IPS-NIHi7 (cell line): ENCODE data around the gene ACACA.
A peak's percentile ranks its signal among the peaks of the same experiment; 100 is the strongest.
"Not testable (repeated sequence)": the region's sequence is repeated elsewhere in the genome, so short reads cannot be mapped to it uniquely, and the experiment has no call there.

ENCODE experiments used
- DNase-seq: peaks from one replicate; pipeline ENCODE4 v3.0.0; 2012; ENCODE audit warnings: mixed read lengths; ENCODE audit errors: extremely low spot score

Gene ACACA

DNA sequence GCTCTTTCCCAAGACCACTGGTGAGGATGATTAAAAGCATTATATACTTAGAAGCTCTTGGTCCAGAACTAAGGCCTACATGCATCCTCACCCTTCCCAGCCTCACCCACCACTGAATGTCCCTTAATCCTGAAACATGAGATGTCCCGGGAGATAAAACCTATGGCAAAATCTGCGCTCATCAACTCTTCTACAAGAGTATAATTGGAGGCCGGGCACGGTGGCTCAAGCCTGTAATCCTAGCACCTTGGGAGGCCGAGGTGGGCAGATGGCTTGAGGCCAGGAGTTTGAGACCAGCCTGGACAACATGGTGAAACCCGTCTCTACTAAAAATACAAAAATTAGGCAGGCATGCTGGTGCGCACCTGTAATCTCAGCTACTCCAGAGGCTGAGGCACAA is 13.3 kb downstream of the ACACA start:
- no peak for DNase-seq

- no peak for DNase-seq
These were observed 14.5 kb downstream of the ACACA start for GRCh38 chr17:37392024-37392590.

DNA sequence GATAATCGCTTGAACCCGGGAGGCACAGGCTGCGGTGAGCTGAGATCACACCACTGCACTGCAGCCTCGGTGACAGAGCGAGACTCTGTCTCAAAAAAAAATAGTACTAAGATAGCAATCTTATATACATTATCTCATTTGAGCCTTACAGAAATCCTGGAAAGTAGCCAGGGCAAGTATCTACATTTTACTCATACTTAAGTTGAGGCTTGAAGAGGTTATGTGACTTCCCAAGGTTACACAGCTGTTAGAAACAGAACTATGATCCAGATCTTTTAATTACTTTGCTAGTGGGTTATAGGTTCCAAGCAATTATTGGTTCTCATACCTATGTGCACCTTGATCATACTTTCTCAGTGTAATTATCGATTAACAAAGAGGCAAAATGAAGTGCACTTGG is 15.5 kb downstream of the ACACA start:
- no peak for DNase-seq

GRCh38 chr17:37389160-37389559 is 17.5 kb downstream of the ACACA start:
- DNase-seq = no peak

DNA sequence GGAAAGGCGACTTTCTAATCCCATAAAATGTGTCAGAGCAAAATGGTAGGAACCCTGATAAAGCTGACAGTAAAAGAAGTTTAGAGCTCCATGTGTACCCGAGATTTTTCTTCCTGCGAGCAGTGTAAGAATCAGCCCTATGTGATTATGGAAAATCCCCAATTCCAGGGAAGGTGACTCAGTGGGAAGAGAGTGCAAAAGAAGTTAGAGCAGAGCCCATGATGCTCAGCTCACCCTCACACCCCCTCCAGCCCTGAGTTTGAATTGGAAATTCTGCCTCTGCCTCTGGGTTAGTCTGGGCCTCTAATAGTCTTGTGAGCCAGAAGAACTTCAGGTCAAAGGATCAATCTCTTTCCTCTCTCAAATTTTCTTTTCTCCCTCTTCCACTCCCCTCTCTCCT is 18.4 kb downstream of the ACACA start:
- no peak for DNase-seq

DNA sequence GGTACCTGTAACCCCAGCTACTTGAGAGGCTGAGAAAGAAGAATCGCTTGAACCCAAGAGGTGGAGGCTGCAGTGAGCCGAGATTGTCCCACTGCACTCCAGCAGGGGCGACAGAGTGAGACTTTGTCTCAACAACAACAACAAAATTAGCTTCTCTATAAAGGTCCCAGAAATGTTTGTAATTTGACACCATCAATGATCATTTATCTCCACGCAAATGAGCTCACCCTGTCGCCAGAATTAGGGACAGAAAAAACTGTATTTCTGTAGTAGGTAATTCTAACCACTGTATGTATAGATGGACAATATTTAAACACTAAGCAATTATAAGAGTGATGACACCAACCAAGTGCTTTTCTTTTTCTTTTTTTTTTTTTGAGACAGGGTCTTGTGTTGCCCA is 20.2 kb downstream of the ACACA start:
- DNase-seq = no peak

- no peak for DNase-seq
These were observed 21.1 kb downstream of the ACACA start for GRCh38 chr17:37385474-37385990.

DNA sequence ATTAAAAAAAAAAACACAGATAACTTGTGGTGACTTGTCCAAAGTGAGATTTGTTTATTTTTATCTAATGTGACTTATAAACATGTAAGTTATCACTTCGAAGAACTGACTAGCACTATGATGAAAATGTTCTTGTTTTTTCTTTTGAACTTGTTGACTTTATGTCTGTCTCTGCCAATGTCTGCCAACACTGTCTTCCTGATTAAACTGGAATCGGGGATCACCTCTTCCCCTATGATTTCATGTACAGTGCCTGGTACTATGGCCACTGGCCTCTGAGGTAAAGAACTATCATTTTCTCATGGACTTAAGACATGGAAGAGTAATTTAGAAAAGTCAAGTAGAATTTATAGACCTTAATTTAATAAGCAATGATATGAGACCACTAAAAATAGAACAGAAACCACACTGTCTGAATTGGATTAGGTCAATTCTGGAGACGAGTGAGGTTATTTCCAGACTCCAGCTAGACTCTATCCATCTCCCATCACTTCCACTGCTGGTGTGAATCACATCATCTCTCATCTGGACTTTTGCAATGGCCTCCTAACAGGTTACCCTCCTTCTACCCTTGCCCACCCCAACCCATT is 22.0 kb downstream of the ACACA start:
- no peak for DNase-seq

DNA sequence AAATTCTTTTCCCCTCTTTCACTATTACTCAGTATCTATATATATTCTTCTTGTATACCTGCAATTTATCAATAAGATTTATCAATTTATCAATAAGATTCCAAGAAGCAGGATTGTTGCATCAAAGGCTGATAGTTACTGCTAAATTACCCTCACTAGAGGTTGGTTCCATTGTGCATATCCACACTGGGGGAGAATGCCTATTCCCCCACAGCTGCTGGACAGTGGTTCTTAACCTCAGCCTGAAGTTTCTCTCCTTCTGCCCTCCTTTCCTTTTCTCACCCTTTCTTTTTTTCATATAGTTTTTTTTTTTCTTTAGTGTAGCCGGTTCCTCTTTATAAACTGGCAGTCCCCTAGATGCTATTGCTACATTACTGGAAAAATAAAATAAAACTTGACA is 24.6 kb downstream of the ACACA start:
- no peak for DNase-seq

DNA sequence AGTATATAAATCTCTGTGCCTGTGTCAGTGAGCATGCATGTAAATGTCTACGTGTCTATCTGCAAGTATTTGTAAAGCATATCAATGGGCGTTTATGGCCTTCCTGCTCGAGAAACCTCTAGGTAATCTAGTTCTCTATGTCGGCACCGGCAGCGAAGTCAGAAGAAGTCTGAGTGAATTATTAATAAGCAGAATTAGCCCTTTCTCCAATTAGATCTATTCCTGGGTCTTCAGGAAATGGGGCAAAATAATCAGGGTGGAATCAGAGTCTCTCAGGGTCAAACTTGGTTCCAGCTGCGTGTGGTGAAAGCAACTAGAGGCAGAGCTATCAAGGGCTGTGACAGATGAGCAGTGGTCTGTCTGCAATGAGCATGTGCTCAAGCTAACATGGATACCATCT is 30.9 kb downstream of the ACACA start, which contains the start of gene C17orf78:
Gene C17orf78, plus strand, starts transcription at position 280 of the 400 bp plus-strand sequence. Its CDS starts 108 bp downstream, at position 388.
- DNase-seq = no peak

DNA sequence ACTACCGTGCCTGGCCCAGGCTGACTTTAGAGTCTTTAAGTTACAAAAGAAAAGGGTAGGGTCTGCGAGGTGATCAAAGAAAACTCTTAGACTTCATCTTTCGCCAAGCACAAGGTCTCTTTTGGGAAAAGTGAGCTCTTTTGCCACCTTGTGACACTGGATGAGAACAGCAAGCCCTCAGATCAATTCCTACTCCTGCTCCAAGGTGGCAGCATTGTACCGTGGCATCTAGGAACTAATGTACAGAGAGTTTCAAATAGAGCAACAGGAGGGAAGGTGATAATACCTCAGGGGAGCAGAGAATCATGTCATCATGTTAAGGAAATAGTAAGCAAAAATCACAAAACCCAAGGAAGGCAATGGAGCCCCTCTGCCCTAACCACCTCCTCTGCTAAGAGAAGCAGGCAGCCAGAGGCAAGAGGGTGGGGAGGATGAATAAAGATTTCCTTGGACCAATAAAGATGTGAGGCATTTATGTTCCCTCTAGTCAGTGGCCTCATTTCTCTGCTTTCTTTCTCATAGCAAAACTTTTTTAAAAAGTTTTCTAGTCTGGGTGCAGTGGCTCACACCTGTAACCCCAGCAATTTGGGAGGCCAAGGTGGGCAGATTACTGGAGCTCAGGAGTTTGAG is 33.0 kb downstream of the ACACA start:
- DNase-seq = peak; percentile 84

DNA sequence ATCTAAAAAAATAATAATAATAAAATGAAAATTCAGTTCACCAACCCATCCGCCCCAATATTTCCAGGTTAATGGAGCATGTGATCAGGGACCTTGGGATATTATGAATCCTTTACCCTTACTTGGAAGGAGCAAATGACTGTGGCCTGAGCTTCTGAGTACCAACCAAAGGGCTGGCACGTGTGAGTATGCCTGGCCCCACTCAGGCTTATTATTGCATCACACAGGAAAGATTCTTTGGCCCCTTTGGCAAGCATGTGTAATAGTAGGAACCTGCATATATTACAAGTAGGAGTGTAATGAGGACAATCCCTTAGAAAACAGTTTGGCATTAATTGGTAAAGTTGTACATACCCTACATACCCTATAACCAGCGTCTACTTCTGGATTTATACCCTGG is 38.1 kb downstream of the ACACA start:
- no peak for DNase-seq

GRCh38 chr17:37365589-37365988 is 41.0 kb downstream of the ACACA start:
- no peak for DNase-seq

GRCh38 chr17:37361543-37361942 is 45.1 kb downstream of the ACACA start:
- no peak for DNase-seq

DNA sequence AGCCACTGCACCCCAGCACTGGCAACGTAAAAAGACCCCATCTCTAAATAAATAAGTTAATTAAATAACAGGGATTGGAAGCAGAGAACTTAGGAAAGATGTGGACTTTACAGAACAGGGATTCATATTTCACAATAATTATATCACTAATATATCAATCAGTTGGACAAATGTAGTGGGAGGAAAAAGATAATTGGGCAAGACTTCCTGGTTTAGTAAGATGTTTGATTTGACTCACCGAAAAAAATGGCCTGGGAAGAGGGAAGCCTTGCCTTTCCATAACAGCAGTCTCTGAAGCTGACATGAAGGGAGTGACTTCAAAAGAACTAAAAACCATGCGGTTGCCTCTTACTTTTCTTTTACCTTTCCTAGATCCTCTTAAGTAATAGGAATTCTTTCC is 46.0 kb downstream of the ACACA start:
- no peak for DNase-seq

GRCh38 chr17:37359682-37360188 is 46.9 kb downstream of the ACACA start:
- peak; percentile 21 for DNase-seq

GRCh38 chr17:37358830-37359681 is 47.6 kb downstream of the ACACA start:
- peak; percentile 99 for DNase-seq

- peak; percentile 88 for DNase-seq
These were observed 48.4 kb downstream of the ACACA start for GRCh38 chr17:37358098-37358829.

GRCh38 chr17:37356796-37357569 is 49.7 kb downstream of the ACACA start:
- not testable (repeated sequence) for DNase-seq

GRCh38 chr17:37346863-37347402 is 59.7 kb downstream of the ACACA start:
- not testable (repeated sequence) for DNase-seq
